Measurements from ENCODE around the gene NCAPG. TPM values are rescaled to one million over a fixed set of nuclear protein-coding genes. Genes with fewer than 3 reads are reported as not detected.
A peak's percentile ranks its signal among the peaks of the same experiment; 100 is the strongest.

NCAPG gene
- total and polyA plus RNA-seq, 2 of the 4 experiments (the other 2 are of a cell fraction): 10.9 to 26.7 TPM

DNA sequence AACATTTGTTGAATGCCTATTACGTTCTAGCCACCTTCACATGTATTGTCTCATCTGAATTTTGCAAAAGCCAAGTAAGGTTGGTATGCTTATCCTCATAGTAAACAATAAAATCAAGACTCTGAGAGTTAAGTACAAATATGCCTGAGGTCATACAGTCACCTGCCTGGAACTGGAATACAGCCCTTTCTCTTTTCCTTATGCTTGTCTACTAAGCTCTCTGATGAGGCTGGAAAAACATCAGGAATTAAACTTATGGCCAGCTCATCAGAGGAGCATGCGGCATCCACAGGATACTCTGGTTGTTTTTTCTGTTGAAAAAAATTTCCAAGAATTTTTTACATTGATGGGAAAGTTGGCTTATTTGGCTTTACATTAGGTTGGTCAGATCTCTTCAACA lies 35.5 kb downstream of the NCAPG start:
- Histone ChIP-seq H3K18ac (ENCODE audit: low read depth, low read length) (peak overlapping the region; percentile 93; the same call in 1 of the 2 replicates), H3K27ac (ENCODE audit: insufficient read depth, low read length) (peak overlapping the region; percentile 12; the same call in 1 of the 2 replicates), H3K4me3 (ENCODE audit: insufficient read depth, low read depth, low read length) (no peak overlapping the region), H2BK20ac (ENCODE audit: low read depth, low read length) (no peak overlapping the region), H3K4ac (ENCODE audit: low read depth, low read length) (0 out of 2 replicates have a peak overlapping the region, but pooled peaks have one; percentile 0), H4K5ac (ENCODE audit: low read depth, low read length) (peak overlapping the region; percentile 54; the same call in 1 of the 2 replicates), H4K20me1 (ENCODE audit: insufficient read depth, low read length) (no peaks in the 10 kb centered on the region), H3K23ac (ENCODE audit: low read depth, low read length) (no peak overlapping the region), H2BK5ac (ENCODE audit: low read depth, low read length, poor library complexity, severe bottlenecking) (peak overlapping the region; percentile 41), H2AK5ac (ENCODE audit: low read depth, low read length) (no peak overlapping the region), H3K9me1 (ENCODE audit: insufficient read depth, low read length) (no peaks in the 10 kb centered on the region; the same call in 1 of the 2 replicates), H3K9ac (ENCODE audit: low read depth, low read length) (no peak overlapping the region), H4K8ac (ENCODE audit: low read depth in 2 of 2, low read length in 2 of 2) (no peak overlapping the region), H3K4me2 (ENCODE audit: low read depth, low read length) (peak overlapping the region; percentile 81; the same call in 1 of the 2 replicates), H3K9me3 (ENCODE audit: control insufficient read depth, insufficient read depth, low read length) (no peaks in the 10 kb centered on the region), H3K36me3 (ENCODE audit: control insufficient read depth, insufficient read depth, low read length) (no peaks in the 10 kb centered on the region), H2BK120ac (ENCODE audit: low read depth, low read length) (no peak overlapping the region), H3K79me1 (ENCODE audit: low read depth in 1 of 2, low read length in 2 of 2) (no peaks in the 10 kb centered on the region; a peak in 1 of 4 replicates), H4K91ac (ENCODE audit: insufficient read depth, low read depth, low read length) (no peak overlapping the region), H2AK9ac (replicated peaks; ENCODE audit: low read depth, low read length, poor library complexity) (no peak overlapping the region), H2AFZ (replicated peaks; ENCODE audit: low read length, poor library complexity) (no peak overlapping the region), H3K27me3 (ENCODE audit: control insufficient read depth, insufficient read depth, low read length) (no peaks in the 10 kb centered on the region), H3K4me1 (ENCODE audit: control insufficient read depth, insufficient read depth, low read length) (peaks cover 8% of the 10 kb centered on the region), H3K56ac (ENCODE audit: extremely low read depth, insufficient read depth, low read length) (no peak overlapping the region), H2BK15ac (ENCODE audit: low read depth, low read length) (no peak overlapping the region), H3K14ac (replicated peaks; ENCODE audit: low read depth, low read length) (no peak overlapping the region)
- in situ Hi-C loops (cut with MboI; ENCODE audit: low sequenced_read_pairs) (no loop called here), intact Hi-C loops (cut with micrococcal nuclease) (no loop called here), dilution Hi-C loops (cut with HindIII; ENCODE audit: low sequenced_read_pairs, unreplicated experiment) (no loop called here)
- POLR2A ChIA-PET (ENCODE audit: unreplicated experiment): interaction anchor here (0.5 kb wide), 1 partner anchor 185 kb away, joined by 3 read pairs; no protein-coding TSS in a partner anchor
- CTCF ChIA-PET: no interaction called here
- BruUV-seq (replicated peaks): no TSS peak
- DNase-seq (peak; percentile 72), ATAC-seq (ENCODE audit: low read depth) (peak; percentile 89)
- no peak for TF ChIP-seq RCOR1 (IDR thresholded peaks at IDR 0.05; ENCODE audit: insufficient replicate concordance, low read length)
- TF ChIP-seq CHD1 (IDR thresholded peaks at IDR 0.05; ENCODE audit: low read depth, low read length): no peak
- TF ChIP-seq, protein P1, sequence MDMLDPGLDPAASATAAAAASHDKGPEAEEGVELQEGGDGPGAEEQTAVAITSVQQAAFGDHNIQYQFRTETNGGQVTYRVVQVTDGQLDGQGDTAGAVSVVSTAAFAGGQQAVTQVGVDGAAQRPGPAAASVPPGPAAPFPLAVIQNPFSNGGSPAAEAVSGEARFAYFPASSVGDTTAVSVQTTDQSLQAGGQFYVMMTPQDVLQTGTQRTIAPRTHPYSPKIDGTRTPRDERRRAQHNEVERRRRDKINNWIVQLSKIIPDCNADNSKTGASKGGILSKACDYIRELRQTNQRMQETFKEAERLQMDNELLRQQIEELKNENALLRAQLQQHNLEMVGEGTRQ (IDR thresholded peaks at IDR 0.05; ENCODE audit: low read depth, low read length): no peak
- TF ChIP-seq SMC3 (IDR thresholded peaks at IDR 0.05; ENCODE audit: low read depth, low read length): no peak
- TF ChIP-seq BHLHE40 (IDR thresholded peaks at IDR 0.05; ENCODE audit: low read depth, low read length): no peak
- TF ChIP-seq, protein P2, sequence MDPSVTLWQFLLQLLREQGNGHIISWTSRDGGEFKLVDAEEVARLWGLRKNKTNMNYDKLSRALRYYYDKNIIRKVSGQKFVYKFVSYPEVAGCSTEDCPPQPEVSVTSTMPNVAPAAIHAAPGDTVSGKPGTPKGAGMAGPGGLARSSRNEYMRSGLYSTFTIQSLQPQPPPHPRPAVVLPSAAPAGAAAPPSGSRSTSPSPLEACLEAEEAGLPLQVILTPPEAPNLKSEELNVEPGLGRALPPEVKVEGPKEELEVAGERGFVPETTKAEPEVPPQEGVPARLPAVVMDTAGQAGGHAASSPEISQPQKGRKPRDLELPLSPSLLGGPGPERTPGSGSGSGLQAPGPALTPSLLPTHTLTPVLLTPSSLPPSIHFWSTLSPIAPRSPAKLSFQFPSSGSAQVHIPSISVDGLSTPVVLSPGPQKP (IDR thresholded peaks at IDR 0.05; ENCODE audit: borderline replicate concordance, low read depth, low read length): no peak
- TF ChIP-seq POLR2A (IDR thresholded peaks at IDR 0.05; ENCODE audit: low read depth, low read length): no peak
- TF ChIP-seq CEBPB (IDR thresholded peaks at IDR 0.05; ENCODE audit: low read depth, low read length): no peak
- TF ChIP-seq RAD21 (IDR thresholded peaks at IDR 0.05; ENCODE audit: low read length): no peak
- TF ChIP-seq MXI1 (IDR thresholded peaks at IDR 0.05; ENCODE audit: borderline replicate concordance, low read depth, low read length): no peak
- no peak for TF ChIP-seq NFE2L2 (IDR thresholded peaks at IDR 0.05; ENCODE audit: low read depth, low read length)
- TF ChIP-seq, protein P3, sequence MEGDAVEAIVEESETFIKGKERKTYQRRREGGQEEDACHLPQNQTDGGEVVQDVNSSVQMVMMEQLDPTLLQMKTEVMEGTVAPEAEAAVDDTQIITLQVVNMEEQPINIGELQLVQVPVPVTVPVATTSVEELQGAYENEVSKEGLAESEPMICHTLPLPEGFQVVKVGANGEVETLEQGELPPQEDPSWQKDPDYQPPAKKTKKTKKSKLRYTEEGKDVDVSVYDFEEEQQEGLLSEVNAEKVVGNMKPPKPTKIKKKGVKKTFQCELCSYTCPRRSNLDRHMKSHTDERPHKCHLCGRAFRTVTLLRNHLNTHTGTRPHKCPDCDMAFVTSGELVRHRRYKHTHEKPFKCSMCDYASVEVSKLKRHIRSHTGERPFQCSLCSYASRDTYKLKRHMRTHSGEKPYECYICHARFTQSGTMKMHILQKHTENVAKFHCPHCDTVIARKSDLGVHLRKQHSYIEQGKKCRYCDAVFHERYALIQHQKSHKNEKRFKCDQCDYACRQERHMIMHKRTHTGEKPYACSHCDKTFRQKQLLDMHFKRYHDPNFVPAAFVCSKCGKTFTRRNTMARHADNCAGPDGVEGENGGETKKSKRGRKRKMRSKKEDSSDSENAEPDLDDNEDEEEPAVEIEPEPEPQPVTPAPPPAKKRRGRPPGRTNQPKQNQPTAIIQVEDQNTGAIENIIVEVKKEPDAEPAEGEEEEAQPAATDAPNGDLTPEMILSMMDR (conservative IDR thresholded peaks at IDR 0.05; ENCODE audit: low read depth, low read length): no peak
- TF ChIP-seq FOS (IDR thresholded peaks at IDR 0.05; ENCODE audit: low read depth, low read length): no peak
- TF ChIP-seq MAZ (IDR thresholded peaks at IDR 0.05; ENCODE audit: borderline replicate concordance, low read depth, low read length): no peak
- no peak for TF ChIP-seq MAFK (IDR thresholded peaks at IDR 0.05; ENCODE audit: low read depth, low read length)
- no peak for TF ChIP-seq RFX5 (IDR thresholded peaks at IDR 0.05; ENCODE audit: low read depth, low read length)
- WGBS, 2 experiments (ENCODE audit: extremely low coverage in 2 of 2, insufficient read length in 1 of 2): no CpG with 5 or more reads among the region's 2 CpGs
